ENCODE results near the gene RHOJ. TPM values are rescaled to one million over a fixed set of nuclear protein-coding genes. Genes with fewer than 3 reads are reported as not detected.

Gene RHOJ
- total RNA-seq, 2 experiments from 2014 or later, result not detected

DNA sequence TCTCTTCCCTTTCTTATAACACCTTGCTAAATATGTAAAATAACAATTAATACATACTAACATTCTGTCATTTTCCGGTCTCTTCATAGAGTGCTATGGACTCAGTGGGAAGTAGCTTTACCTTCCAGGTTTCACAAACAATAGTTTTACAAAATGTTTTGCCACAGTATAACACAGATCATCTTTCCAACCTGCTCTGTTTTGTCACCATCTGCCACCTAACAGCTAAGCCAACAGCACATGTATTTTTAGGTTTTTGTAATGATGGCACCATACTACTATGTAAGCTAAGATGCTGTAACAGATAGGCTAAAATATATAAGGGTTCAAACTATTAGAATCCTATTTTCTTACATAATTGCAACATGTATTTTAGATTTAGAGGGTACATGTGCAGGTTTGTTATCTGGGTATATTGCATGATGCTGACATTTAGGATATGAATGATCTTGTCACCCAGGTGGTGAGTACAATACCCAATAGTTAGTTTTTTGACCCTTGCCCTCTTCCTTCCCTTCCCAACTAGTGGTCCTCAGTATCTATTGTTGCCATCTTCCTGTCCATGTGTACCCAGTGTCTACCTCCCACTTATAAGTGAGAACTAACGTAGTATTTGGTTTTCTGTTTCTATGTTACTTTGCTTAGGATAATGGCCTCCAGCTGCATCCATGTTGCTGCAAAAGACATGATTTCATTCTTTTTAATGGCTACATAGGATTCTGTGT lies 8.7 kb downstream of the RHOJ start:
- Mint-ChIP-seq H3K4me1 (ENCODE audit: low read depth) (no peaks in the 10 kb centered on the region), H3K27ac (no peak overlapping the region), H3K9me3 (no peaks in the 10 kb centered on the region), H3K27me3 (peaks cover 4% of the 10 kb centered on the region), H3K4me3 (no peak overlapping the region), H3K36me3 (no peaks in the 10 kb centered on the region)
- ChIA-PET CTCF (interaction anchor here (0.6 kb wide), 1 partner anchor 415 kb away, joined by 4 read pairs; no protein-coding TSS in a partner anchor), POLR2A (no interaction called here)
- no peak for DNase-seq
- intact Hi-C loops (cut with micrococcal nuclease), result no loop called here

DNA sequence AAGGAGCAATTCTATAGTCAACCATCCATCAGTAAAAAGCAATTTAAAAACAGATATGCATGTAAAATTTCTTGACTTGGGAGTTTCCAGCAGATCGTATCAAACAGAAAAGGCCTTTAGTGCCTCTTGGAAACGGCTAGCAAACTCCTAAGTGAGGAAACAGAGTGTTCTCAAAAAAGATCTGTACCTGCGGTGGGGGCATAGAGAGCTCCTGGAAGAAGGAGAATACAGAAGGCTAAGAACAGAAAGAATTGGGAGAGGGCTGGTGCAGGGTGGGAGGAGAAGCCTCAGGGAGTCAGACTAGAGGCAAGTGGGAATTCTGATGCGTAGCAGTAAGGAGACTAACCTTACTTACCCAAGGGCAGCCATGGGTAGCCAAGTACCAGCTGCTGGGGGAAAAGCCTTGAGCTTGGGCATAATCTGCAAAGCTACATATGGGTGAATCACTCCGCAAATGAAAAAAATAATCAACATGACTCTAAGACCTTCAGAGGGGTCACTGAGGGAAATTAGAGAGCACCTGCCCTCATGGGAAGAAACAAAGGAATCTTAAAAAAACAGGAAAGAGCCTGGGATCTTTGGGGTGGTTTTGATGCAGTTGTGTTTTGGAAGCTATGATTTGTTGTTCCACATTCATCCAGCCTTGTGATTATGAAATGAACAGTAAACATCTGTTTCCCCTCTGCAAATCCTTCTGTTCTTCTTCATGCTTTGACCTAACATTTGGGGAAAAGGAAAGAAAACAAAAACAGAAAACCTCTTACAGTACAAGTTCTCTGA lies 10.4 kb downstream of the RHOJ start:
- POLR2A ChIA-PET, result no interaction called here
- Mint-ChIP-seq H3K4me3 (no peak overlapping the region), H3K4me1 (ENCODE audit: low read depth) (no peaks in the 10 kb centered on the region)

DNA sequence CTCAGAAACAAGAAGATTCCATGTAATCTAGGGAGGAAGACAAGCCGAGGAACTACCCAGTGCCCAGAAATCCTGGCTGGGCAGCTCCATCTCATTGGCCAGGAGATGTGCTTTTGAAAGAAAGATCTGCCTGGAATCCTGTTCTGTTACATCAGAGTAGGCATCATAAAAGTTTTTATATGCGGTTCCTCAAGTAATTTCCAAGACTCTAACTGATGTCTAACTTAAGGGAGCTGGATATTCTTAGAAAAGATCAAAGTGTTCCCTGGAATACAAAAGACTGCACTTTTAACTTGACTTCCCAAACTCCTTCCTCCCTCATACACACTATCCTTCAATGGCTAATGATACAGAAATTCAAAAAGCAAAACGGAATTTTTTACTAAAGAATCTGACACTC lies 16.3 kb downstream of the RHOJ start:
- H3K9me3 Mint-ChIP-seq, result no peaks in the 10 kb centered on the region
- no peak overlapping the region for H3K27ac Mint-ChIP-seq
- ChIA-PET CTCF (no interaction called here), POLR2A (no interaction called here)
- intact Hi-C loops (cut with micrococcal nuclease), result no loop called here
- DNase-seq, result no peak
- no peaks in the 10 kb centered on the region for H3K4me1 Mint-ChIP-seq (ENCODE audit: low read depth)
- H3K27me3 Mint-ChIP-seq, result peaks cover 8% of the 10 kb centered on the region
- no peak overlapping the region for H3K4me3 Mint-ChIP-seq
- H3K36me3 Mint-ChIP-seq, result no peaks in the 10 kb centered on the region

More for the DNA sequence above, 10.4 kb downstream of the RHOJ start:
- intact Hi-C loops (cut with micrococcal nuclease), result no loop called here
- no peak for DNase-seq
- H3K27ac Mint-ChIP-seq, result no peak overlapping the region
- CTCF ChIA-PET, result no interaction called here
- no peaks in the 10 kb centered on the region for H3K9me3 Mint-ChIP-seq
- H3K36me3 Mint-ChIP-seq, result no peaks in the 10 kb centered on the region
- H3K27me3 Mint-ChIP-seq, result peaks cover 4% of the 10 kb centered on the region

DNA sequence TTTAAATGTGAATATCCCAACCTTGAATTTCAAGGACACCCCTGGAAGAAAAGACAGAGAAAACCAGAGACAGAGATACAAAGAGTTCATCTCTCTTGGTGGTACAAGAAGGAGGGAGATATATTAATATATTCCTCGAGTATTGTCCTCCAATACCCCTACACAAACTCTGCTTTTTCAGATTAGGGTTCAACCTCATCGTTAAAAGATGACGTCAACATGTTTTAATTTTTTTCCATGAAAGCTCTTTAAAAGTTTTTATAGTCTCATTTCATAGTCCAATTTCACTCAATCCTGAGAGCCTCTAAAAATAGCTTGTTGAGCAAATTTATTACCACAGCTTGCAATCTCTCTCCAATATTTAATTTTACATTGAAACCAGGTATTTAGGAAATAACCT lies 19.4 kb downstream of the RHOJ start:
- H3K27me3 Mint-ChIP-seq, result peaks cover 8% of the 10 kb centered on the region
- ChIA-PET POLR2A (no interaction called here), CTCF (no interaction called here)
- no peak overlapping the region for H3K27ac Mint-ChIP-seq
- H3K4me1 Mint-ChIP-seq (ENCODE audit: low read depth), result no peaks in the 10 kb centered on the region
- no peaks in the 10 kb centered on the region for H3K9me3 Mint-ChIP-seq
- H3K36me3 Mint-ChIP-seq, result no peaks in the 10 kb centered on the region
- intact Hi-C loops (cut with micrococcal nuclease), result no loop called here
- no peak overlapping the region for H3K4me3 Mint-ChIP-seq
- DNase-seq, result no peak

DNA sequence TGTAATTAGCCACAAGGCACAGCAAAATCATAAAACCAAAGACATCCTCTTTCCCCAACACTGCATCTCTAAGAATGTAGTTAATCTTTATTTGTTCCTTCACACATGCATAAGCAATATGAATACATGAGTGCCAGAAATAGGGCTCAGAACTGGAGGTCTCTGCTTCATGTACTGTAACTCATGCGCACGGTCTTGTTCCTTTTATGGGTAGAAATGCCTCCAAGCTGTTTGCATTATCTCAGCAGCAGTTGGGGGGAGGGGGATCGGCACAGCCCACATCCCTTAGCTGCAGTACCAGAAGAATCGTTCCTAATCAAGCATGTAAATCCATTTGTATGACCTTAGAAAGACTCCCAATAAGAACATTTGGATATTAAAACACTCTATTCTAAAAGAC lies 20.0 kb downstream of the RHOJ start:
- Mint-ChIP-seq H3K9me3 (no peaks in the 10 kb centered on the region), H3K4me1 (ENCODE audit: low read depth) (no peaks in the 10 kb centered on the region), H3K4me3 (no peak overlapping the region), H3K27me3 (peaks cover 8% of the 10 kb centered on the region), H3K36me3 (no peaks in the 10 kb centered on the region), H3K27ac (no peak overlapping the region)
- no peak for DNase-seq
- CTCF ChIA-PET, result no interaction called here
- intact Hi-C loops (cut with micrococcal nuclease), result no loop called here
- POLR2A ChIA-PET, result no interaction called here

DNA sequence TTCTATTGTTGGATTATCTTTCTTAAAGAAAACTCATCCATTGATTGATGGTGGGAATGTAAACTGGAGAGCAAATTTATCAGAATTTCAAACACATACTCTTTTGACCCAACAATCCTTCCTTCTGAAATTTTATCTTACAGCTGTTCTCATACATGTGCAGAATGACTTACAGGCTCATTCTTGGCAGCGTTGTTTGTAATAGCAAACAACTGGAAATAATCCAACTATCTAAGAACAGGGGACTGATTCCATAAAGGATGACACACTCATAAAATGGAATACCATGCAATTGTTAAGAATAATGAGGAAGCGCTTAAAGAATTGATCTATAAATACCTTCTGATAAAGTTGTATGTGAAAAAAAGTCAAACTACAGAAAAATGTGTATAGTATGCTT lies 24.0 kb downstream of the RHOJ start:
- Mint-ChIP-seq H3K36me3 (no peaks in the 10 kb centered on the region), H3K27ac (no peak overlapping the region)

DNA sequence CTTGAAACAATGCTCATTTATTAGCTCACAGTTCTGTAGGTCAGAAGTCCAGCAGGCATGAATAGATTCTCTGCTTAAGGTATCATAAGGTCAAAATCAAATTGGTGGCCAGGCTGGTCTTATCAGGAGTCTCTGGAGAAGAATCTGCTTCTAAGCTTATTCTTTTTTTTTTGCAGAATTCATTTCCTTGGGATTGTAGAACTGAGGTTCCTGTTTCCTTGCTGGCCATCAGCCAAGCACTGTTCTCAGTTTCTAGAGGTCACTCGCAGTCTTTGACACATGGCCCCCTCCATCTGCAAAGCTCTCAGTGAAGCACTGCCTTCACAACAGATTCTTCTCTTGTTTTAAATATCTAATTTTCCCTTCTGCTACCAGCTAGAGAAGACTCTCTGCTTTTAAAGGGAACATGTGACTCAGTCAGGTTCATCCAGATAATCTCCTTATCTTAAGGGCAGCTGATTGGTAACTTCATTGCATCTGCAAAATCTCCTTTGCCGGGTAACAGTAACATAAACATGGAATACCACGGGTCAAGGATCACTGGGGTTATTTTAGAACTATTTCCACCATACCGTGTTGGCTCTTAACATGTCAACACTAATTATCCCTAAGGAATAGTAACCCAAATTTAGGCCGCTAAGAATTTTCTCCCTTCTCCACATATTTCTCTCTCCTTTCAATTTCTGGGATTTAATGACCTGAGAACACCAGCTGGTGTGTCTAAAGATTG lies 25.3 kb downstream of the RHOJ start:
- H3K4me3 Mint-ChIP-seq, result no peak overlapping the region
- intact Hi-C loops (cut with micrococcal nuclease), result no loop called here
- ChIA-PET POLR2A (no interaction called here), CTCF (no interaction called here)
- no peak for DNase-seq
- H3K4me1 Mint-ChIP-seq (ENCODE audit: low read depth), result no peaks in the 10 kb centered on the region
- no peak overlapping the region for H3K27ac Mint-ChIP-seq
- H3K9me3 Mint-ChIP-seq, result no peaks in the 10 kb centered on the region
- peaks cover 16% of the 10 kb centered on the region for H3K27me3 Mint-ChIP-seq
- H3K36me3 Mint-ChIP-seq, result no peaks in the 10 kb centered on the region

More for the DNA sequence above, 24.0 kb downstream of the RHOJ start:
- POLR2A ChIA-PET, result no interaction called here
- intact Hi-C loops (cut with micrococcal nuclease), result no loop called here
- Mint-ChIP-seq H3K4me3 (no peak overlapping the region), H3K9me3 (no peaks in the 10 kb centered on the region), H3K27me3 (peaks cover 15% of the 10 kb centered on the region), H3K4me1 (ENCODE audit: low read depth) (no peaks in the 10 kb centered on the region)
- CTCF ChIA-PET, result no interaction called here
- no peak for DNase-seq

DNA sequence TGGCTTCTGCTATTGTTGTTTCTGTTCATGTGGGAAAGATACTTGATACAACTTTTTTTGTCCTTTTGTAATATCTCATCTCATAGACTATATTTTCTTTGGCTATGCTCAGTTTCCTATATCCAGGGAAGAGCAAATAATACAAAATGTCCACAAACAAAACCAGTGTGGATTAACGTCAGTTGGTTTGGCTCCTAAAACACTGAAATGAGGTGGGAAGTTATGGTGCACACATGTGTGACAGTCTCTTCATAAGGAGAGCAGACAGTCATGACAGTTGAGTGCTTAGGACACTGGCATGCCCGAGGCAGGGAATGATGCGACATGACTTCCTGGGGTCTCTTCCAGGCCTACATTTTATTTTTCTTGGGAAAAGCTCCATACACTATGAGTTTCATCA lies 27.5 kb downstream of the RHOJ start:
- Mint-ChIP-seq H3K27me3 (peaks cover 18% of the 10 kb centered on the region), H3K27ac (no peak overlapping the region), H3K4me1 (ENCODE audit: low read depth) (no peaks in the 10 kb centered on the region), H3K4me3 (no peak overlapping the region), H3K36me3 (no peaks in the 10 kb centered on the region), H3K9me3 (no peaks in the 10 kb centered on the region)
- intact Hi-C loops (cut with micrococcal nuclease), result no loop called here
- ChIA-PET CTCF (no interaction called here), POLR2A (no interaction called here)
- no peak for DNase-seq

DNA sequence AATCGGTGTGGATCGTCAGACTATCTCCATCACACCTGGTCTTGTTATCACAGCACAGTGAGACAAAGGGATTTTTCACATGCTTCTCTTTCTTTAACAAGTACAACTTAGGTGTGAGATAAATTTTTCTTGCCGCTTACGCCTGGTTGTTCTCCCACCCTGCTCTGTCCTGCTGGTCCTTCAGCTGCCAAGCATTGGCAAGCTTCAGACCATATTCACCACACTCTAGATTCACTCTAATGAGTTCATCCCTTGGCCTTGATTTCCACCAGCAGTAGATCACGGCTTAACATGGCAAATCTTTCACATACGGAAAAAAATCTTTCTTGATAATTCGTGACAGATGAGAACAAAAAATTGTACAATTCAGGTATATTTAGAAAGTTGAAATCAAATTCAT lies 33.5 kb downstream of the RHOJ start:
- intact Hi-C loops (cut with micrococcal nuclease), result no loop called here
- Mint-ChIP-seq H3K4me3 (no peak overlapping the region), H3K9me3 (no peaks in the 10 kb centered on the region), H3K36me3 (no peaks in the 10 kb centered on the region), H3K27me3 (peaks cover 10% of the 10 kb centered on the region), H3K4me1 (ENCODE audit: low read depth) (no peaks in the 10 kb centered on the region), H3K27ac (no peak overlapping the region)
- POLR2A ChIA-PET, result no interaction called here
- no peak for DNase-seq
- CTCF ChIA-PET, result no interaction called here

DNA sequence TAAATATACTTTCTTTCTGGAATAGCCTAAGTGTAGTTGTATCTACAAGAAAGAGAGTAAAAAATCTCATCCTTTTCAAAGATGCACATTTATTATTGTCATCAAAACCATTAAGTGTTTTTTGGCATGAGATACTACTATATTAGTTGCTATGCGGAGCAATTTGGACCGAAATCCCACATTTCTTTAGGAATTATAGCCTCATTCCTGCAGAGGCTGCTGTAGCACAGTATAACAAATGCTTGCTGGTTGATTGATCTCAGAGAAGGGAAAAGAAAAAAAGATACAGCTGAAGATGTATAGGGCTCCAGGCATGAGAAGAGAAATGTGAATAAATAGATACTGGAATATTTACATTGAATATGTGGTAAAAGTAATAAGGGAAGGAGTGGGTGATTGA lies 36.0 kb downstream of the RHOJ start:
- ChIA-PET POLR2A (no interaction called here), CTCF (no interaction called here)
- Mint-ChIP-seq H3K27me3 (peaks cover 8% of the 10 kb centered on the region), H3K4me3 (no peak overlapping the region), H3K27ac (no peak overlapping the region), H3K4me1 (ENCODE audit: low read depth) (no peaks in the 10 kb centered on the region), H3K9me3 (no peaks in the 10 kb centered on the region), H3K36me3 (no peaks in the 10 kb centered on the region)
- no peak for DNase-seq
- intact Hi-C loops (cut with micrococcal nuclease), result no loop called here

DNA sequence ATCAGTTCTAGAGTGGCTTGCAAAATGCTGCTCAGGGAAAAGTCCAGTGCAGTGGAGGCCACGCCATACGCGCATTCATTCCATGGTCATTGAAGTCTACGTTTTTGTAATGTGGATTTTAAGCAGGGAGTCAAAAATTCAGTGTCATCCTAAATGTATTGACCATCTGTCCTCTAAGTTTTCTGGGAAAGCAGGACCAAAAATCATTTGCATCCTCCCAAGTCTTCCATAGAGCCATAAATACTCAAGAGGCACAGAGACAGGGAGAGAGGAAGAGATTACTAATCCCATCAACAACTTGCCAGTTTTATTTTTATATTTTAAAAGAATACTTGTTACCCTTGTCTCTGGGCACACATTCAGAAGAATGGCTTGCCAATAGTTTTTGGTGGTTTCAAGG lies 36.9 kb downstream of the RHOJ start:
- no peaks in the 10 kb centered on the region for H3K36me3 Mint-ChIP-seq
- no peak overlapping the region for H3K27ac Mint-ChIP-seq
- no peaks in the 10 kb centered on the region for H3K9me3 Mint-ChIP-seq
- POLR2A ChIA-PET, result no interaction called here
- intact Hi-C loops (cut with micrococcal nuclease), result no loop called here
- CTCF ChIA-PET, result no interaction called here
- H3K4me1 Mint-ChIP-seq (ENCODE audit: low read depth), result no peaks in the 10 kb centered on the region
- H3K4me3 Mint-ChIP-seq, result no peak overlapping the region
- peaks cover 7% of the 10 kb centered on the region for H3K27me3 Mint-ChIP-seq
- DNase-seq, result no peak

DNA sequence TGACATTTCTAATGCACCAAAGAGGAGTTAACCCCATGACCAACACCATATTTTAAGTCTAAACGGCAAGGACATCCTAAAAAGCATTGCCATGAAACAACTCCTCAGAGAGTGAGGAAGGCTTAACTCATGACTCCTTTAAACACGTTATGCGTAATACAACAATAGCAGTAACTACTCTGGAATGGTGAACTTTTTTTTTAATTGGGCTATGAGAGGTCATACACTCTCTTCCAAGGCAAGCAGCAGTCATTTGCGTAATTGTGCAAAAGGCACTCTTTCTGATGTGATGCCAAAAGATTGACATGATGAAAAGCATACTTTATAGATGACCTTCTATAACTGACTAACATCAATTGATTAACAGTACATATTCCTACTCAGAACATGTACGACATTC lies 39.4 kb downstream of the RHOJ start:
- intact Hi-C loops (cut with micrococcal nuclease), result no loop called here
- peaks cover 7% of the 10 kb centered on the region for H3K27me3 Mint-ChIP-seq
- no peaks in the 10 kb centered on the region for H3K36me3 Mint-ChIP-seq
- ChIA-PET CTCF (no interaction called here), POLR2A (no interaction called here)
- H3K27ac Mint-ChIP-seq, result no peak overlapping the region
- no peaks in the 10 kb centered on the region for H3K4me1 Mint-ChIP-seq (ENCODE audit: low read depth)
- DNase-seq, result no peak
- H3K4me3 Mint-ChIP-seq, result no peak overlapping the region
- H3K9me3 Mint-ChIP-seq, result no peaks in the 10 kb centered on the region

DNA sequence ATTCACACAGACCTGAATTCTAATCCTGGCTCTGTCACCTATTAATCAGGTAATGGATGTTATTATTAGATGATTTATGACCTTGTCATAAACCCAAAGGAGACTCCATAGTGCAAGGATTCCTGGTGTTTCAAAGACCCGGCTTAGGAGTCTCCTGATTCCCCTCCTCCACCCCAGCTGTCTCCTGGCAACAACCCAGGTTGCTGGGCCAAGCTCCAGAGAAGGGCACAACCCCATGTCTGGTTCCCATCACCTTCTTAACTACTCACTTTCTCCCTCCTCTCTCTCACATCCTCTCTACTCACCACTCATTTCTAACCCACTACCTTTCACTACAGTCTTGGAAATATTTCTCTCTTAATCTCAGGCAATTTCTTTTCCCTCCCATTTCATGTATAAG lies 41.6 kb downstream of the RHOJ start:
- intact Hi-C loops (cut with micrococcal nuclease), result no loop called here
- Mint-ChIP-seq H3K27me3 (peaks cover 11% of the 10 kb centered on the region), H3K4me3 (no peak overlapping the region), H3K36me3 (no peaks in the 10 kb centered on the region), H3K4me1 (ENCODE audit: low read depth) (no peaks in the 10 kb centered on the region), H3K9me3 (no peaks in the 10 kb centered on the region), H3K27ac (no peak overlapping the region)
- no peak for DNase-seq
- ChIA-PET CTCF (no interaction called here), POLR2A (no interaction called here)

Data from activated CD4-positive, alpha-beta memory T cell treated with anti-CD3 and anti-CD28 coated beads for 36 hours (primary cell).